Activated T-helper 9 cell treated with anti-CD3 and anti-CD28 coated beads, Interleukin-2, amount 50 U/mL, for 16 hours (primary cell): ENCODE measurements around the gene PTPN18.
A peak's percentile ranks its signal among the peaks of the same experiment; 100 is the strongest.
"Not testable (repeated sequence)": the region's sequence is repeated elsewhere in the genome, so short reads cannot be mapped to it uniquely, and the experiment has no call there.

Experiments
- DNase-seq: peaks from one replicate; pipeline ENCODE4 v3.0.0-alpha.2; 2020; ENCODE audit warnings: low read depth

PTPN18 gene, protein sequence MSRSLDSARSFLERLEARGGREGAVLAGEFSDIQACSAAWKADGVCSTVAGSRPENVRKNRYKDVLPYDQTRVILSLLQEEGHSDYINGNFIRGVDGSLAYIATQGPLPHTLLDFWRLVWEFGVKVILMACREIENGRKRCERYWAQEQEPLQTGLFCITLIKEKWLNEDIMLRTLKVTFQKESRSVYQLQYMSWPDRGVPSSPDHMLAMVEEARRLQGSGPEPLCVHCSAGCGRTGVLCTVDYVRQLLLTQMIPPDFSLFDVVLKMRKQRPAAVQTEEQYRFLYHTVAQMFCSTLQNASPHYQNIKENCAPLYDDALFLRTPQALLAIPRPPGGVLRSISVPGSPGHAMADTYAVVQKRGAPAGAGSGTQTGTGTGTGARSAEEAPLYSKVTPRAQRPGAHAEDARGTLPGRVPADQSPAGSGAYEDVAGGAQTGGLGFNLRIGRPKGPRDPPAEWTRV

DNA sequence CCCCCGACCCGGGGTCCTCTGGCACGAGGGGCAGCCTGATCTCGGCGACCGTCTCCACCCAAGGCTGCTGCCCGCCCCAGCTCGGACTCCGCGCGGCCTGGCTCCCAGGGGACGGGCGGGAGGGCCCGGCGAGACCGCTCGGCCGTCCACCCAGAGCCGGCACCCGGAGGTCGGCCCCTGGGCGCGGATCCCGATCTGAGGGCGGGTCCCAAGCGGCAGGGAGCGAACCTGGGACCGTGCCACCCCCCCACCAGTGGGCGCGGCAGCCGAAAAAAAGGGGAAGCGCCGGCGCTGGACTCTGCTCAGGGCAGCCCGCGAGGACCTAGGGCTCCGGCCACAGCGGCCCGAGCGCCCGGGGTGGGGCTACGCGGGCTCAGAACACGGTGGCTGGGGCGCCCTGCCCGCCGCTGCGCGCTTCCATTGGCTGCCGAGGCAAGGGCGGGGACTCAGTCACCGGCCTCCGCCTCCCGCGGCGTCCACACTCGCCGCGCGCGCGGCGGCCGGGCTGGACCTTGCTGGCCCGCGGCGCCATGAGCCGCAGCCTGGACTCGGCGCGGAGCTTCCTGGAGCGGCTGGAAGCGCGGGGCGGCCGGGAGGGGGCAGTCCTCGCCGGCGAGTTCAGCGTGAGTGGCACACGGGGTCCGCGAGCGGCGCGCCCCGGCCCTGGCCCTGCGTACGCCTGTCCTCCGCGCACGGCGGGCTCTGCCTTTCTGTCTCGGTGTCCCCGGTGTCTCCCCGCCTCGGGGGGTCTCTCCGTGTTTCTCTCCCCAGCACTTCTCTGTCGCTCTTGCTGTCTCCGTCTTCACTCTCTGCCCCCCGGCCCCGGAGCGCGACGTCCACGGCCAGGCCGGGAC, at the start of gene PTPN18:
PTPN18 (plus strand) TSS at position 479 of the 854 bp plus-strand sequence; CDS start at position 531, 52 bp downstream.
- peak; percentile 51 for DNase-seq

DNA sequence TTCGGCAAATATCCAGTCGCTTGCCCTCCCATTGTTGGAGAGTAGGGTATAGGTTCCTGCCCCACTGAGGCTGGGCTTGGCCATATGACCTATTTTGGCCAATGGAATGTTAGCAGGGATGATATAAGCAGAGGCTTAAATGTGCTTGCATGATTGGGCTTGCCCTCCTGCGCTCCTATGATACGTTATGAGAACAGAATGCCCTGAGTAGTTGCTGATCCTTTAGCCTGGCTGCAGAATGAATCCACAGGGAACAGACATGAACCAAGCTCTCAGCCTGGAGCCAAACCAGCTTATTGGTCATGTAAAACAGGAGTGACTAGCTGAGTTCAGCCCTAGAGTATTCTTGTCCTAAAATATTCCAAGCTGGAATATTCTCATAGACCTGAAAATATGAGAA, 48.0 kb upstream of the PTPN18 start:
- DNase-seq = no peak

DNA sequence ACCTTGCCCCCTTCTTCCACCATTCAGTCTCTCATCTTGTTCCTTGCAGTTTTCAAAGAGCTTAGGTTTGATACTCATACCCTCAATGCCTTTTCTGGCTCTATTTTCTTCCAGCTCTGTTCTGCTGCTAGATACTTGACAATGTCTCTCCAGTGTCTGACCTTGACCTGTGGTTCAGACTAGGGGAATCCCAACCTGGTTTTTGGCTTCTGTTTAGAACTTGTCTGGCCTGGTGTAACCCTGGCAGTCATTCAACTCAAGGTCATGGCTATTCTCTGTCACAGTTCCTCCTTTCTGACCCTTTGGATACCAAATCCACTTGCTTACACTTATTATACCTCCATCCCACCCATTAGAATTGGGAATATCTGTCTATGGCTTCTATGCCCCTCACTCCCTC, 45.0 kb upstream of the PTPN18 start:
- DNase-seq = no peak

DNA sequence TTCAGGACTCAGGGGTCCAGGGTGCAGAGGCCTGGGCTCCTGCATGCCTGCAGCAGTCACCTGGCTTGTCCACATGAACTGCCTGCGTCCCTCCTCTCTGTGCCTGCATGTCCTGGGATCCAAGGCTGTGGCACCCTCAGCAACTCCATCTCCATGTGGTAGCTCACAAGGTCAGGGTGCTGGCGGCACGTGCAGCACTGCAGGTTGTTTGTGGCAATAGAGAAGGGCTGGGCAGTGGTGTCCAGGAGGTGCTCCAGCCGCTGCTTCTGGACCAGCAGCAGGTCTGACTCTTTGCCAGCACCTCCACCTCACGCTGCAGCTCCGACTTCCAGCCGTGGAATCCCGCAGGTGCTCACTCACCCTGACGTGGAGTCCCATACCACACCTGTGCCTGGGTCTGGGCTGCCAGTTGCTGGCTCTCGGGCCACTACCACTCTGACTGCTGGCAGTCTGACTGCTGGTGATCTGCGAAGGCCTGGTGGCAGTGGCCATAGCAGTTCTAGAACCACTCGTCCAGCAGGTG, 42.0 kb upstream of the PTPN18 start:
- no peak for DNase-seq

DNA sequence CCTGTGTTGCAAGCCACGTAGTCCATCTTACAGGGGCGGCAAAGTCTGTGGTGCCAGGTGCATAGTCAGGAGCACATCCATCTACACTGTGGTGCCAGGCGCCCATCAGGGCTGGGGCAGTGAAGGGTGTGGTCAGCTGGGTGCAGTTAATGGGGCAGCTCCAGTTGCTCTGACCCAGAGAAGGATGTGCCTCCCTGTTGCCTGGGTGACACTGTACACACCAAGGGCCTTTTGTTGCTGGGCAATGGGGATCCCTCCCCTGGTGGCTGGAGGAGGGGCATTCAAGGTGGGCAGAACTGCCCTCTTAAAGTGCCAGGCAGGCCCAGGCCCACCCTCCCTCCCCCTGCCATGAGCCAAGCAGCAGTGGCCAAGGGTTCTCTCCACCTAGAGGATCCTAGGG, 41.5 kb upstream of the PTPN18 start:
- no peak for DNase-seq

DNA sequence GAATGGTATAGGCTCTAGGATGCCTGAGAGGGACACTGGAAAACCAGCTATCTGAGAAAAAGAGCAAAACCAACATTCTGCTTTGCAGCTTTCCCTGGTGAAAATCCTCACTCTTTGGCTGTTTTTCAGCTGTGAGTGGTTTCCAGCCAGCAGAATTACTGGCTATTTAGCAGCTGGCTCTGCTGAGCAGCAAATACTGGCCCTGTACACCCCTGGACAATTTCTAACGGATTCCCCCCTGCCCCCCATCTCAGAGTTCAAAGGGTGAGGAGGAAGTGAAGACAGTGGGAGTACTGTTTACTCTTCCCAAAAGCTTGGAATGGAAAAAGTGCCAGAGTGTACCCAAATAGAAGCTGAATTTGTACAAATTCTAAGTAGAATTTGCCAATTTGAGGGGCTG, 39.3 kb upstream of the PTPN18 start:
- no peak for DNase-seq

DNA sequence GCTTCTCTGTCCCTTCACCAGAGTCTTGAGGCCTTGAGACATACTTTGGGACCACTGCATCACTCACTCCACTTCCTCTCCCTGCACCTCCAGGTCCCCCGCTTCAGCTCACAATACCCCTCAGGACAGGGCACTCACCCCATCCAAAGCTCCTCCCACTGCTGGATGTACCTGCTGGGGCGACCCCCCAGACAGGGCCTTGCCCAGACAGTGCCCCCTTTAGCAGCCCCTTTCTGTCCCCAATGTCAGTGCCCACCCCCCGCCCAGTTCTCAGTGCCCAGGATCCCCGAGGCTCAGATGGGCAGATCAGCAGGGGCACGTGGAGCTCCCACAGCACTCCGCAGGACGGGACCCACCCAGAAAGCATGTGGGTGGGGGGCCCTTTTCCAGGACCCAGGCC, 37.0 kb upstream of the PTPN18 start:
- no peak for DNase-seq

DNA sequence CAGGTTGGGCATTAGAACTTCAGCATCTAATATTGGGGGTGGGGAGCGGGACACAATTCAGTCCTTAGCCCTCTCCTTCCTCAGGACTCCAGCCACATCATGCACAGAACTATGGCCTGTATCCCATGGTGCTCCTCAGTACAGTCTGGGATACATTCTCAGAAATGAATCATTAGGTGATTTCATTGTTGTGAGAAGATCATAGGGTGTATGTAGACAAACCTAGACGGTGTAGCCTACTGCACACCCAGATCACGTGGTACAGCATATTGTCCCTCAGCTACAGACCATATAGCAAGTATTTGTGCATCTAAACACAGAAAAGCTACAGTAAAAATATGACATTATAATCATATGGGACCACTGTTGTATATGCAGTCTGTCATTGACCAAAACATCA, 36.3 kb upstream of the PTPN18 start:
- DNase-seq = no peak

DNA sequence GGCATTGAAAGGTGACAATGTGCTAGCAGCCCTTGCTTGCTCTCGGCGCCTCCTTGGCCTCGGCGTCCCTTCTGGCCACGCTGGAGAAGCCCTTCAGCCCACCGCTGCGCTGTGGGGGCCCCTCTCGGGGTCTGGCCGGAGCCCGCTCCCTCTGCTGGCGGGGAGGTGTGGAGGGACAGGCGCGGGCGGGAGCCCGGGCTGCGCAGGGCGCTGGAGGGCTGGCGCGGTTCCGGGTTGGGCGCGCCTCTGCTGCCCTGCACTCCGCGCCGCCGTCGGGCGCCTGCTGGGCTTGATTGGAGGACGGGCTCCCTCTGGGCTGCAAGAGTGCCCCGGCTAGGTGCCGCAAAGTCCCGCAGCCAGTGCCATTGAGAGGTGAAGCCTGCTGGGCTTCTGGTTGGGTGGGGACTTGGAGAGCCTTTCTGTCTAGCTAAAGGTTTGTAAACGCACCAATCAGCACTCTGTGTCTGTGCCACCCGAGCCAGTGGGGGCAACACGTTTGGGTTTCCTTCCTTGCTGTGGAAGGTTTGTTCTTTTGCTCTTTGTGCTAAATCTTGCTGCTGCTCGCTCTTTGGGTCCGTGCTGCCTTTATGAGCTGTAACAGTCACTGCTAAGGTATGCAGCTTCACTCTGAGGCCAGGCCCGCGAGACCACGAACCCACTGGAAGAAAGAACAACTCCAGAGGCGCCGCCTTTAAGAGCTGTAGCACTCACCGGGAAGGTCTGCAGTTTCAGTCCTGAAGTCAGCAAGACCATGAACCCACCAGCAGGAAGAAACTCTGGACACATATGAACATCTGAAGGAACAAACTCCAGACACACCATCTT, 27.9 kb upstream of the PTPN18 start:
- no peak for DNase-seq

DNA sequence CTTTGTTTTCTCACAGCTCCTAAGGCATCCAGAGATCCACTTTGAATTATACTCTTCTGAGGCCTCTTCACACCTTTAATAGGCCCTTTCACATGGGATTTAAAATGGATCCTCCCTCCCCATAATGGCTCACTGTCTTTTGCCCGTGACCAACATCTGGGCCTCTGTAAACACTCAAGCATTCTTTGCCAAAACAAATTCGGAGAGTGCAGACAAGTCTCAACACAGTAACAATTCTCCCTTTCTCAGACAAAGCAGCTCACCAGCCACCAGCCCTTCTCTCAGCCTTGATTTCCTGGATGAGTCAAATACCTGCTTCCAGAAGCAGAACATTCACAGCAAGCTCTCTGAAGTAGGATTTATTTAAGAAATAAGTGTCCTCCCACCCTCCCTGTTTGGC, 27.1 kb upstream of the PTPN18 start:
- DNase-seq = no peak

DNA sequence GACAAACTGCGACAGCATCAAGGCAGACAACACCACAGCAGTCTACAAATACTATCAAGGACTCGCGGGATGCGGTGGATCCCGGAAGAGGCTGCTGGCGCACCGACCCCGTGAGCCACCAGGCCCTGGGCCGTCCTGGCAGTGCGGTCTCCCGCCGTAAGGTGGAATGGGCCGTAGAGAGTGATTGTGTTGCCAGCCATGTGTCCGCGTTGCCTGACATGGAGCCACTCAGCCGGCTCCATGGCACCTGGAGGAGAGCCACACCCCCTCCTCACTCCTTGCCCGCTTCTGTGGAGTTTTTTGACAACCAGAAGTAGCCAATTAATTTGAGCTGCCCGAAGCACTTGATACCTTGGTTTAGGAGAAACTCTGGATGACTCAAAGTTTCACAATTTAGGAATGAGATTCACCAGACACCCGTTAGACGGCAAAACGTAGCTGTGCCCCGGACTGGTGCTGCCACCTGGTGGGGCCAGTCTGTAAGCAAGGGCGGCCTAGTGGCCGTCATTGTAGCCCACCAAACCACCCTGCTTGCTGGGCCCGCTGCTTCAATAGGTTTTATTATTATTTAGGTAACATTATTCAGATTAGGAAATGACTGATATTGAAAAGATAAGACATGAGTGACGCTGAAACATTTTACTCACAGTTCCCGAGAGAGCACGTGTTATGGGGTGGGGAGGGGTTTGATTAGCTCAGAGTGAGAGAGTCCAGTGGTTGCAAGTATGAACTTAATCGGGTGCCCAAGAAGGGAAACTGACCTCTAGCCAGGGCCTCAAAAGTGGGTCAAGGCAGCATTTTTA, 23.4 kb upstream of the PTPN18 start:
- peak; percentile 45 for DNase-seq

DNA sequence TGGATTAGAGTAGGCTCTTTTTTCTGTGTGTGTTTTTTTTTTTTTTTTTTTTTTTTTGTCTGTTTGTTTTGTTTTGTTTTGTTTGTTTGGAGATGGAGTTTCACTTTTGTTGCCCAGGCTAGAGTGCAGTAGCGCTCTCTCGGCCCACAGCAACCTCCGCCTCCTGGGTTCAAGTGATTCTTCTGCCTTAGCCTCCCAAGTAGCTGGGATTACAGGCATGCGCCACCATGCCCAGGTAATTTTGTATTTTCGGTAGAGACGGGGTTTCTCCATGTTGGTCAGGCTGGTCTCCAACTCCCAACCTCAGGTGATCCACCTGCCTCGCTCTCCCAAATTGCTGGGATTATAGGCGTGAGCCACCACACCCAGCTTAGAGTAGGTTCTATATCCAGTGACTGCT, 22.6 kb upstream of the PTPN18 start:
- not testable (repeated sequence) for DNase-seq

DNA sequence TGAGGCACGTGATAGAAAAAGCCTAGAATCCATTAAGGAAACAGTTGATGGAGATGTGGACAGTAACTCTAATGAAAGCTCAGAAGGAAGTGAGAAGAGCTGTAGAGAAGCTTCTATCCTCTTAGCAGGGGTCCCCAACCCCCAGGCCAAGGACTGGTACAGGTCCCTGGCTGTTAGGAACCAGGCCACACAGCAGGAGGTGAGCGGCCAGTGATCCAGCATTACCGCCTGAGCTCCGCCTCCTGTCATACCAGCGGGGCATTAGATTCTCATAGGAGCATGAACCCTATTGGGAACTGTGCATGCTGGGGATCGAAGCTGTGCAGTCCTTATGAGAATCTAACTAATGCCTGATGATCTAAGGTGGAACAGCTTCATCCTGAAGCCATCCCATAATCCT, 21.8 kb upstream of the PTPN18 start:
- DNase-seq = no peak

DNA sequence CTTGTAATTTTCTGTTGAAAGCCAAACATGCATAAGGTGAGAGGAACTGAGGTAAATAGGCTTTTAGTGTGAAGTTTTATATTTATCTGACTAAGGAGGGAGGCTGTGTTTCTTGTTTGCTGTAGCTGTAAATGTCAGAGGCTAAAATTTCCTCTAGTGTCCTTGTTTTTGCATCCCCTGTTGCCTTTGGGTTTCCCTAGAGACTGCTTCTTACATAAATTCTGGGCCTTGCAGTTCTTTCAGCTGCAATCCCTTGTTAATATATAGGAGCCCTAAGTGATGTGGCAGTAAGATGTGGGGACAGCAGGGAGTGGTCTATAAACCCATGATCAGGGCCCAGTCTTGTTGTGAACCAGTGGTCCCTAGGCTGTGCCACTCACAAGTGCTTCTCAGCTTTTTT, 20.6 kb upstream of the PTPN18 start:
- DNase-seq = no peak

DNA sequence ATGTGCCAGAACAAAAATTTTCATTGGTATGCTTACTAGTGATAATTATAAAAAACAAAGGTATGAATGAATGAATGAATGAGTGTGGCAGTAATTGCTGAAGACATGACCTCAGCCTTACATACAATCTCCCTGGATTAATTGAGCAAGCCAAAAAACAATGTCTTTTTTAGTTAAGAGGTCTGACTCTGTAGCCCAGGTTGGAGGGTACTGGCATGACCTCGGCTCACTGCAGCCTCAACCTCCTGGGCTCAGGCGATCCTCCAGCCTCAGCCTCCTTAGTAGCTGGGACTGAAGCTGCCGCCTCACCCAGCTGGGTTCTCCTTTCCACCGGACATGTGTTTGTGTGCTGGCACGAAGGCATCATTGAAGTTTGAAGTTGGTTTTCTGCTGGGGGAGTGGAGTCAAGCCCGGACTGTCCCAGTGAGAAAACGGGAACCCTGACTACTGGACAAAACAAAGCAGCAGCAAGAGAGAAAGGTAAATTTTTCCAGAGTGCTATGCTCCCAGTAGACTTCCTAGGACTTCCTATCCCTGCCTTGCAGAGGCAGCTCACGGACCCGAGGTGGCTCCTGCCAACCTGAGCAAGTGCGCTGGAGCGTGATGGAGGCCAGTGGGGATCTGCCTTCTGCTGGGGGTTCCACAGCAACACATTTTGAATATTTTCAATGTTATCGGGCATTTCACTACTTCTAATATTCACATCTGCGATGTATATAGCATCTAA, 19.5 kb upstream of the PTPN18 start:
- DNase-seq = no peak

DNA sequence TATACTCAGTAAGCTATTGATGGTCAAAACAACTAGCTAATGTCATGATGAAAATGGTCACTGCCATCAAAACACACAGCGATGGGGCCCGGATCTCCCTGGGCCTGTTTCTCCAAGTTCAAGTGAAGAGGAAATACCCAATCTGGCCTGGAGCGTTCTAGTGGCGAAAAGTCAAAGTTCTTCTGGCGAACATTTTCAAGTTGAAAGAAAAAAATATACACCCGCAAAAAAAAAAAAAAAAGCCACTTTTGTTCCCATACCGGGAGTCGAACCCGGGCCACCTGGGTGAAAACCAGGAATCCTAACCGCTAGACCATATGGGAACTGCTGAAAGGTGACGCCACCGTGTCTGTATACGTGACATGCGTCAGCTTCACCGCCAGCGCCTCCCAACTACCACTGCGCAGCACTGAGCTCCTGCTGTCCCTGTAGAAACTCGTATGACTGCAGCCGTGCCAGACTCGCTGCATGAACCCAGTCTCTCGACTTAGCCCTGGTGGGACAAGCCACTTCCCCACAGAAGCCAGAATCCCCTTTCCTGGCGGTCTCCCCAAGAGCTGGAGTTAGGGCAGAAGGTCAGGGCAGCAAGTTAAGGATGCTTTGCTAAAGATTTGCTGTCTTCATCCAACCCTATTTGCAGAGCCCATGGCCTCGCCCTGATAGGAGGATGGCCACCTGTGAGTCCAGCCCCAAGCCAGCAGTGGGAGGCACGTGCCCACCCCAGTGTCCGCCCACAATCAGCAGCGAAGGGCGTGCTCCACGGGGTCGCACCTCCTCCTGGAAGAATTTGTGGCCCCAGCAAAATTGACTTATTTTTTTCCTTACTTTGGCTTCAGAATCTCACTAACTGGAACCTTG, 18.8 kb upstream of the PTPN18 start:
- DNase-seq = peak; percentile 41

DNA sequence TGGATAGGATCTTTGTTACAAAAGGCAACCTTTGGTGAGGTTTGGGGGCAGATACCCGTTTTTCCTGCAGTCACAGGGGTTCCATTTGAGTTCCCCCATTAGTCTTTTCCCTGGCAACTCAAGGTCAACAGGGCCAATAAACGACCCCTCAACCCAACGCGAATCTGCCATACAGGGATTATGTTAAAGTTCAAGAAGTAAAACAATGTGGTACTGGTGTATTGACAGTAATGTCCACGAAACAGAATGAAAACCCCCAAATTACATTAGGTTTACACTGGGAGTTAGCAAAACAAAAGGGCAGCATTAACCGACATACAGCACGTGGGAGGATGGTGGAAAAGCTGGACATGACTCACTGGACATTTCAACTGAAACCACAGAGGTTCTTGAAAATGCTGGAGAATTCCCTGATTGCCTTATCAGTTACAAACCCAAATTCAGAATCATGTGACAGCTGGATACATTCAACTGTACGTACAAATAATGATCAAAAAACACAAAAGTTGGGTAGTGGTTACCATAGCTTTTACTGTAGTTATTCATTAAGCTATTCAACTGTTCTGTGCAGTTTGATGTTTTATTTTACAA, 18.0 kb upstream of the PTPN18 start:
- no peak for DNase-seq

DNA sequence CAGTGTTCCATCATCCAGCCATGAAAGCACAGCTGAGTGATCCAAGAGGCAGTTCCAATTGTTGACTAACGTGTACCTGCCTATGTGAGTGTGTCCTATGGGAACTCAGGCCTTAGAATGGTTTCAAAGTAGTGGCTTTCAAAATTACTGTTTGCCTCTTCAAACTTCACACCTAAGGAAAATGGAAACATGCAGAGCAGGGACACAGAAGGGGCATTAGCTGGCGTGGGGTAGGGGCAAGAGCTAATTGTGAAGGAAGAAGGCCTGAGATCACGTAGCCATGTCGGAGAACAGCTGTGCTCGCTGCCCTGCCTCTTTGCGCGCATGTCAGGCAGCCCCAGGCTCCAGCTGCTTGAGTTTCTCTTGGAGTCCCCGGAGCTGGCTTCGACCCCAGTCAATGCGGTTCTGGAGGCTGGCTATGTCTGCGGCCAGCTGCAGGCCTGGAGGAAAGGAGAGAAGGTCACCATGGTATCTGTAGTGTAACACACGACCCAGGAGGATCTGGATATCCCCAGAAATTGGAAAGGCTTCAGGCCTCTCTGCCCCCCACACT, 17.0 kb upstream of the PTPN18 start:
- DNase-seq = no peak
